ENCODE data around the gene CHAMP1.

The CHAMP1 gene, protein sequence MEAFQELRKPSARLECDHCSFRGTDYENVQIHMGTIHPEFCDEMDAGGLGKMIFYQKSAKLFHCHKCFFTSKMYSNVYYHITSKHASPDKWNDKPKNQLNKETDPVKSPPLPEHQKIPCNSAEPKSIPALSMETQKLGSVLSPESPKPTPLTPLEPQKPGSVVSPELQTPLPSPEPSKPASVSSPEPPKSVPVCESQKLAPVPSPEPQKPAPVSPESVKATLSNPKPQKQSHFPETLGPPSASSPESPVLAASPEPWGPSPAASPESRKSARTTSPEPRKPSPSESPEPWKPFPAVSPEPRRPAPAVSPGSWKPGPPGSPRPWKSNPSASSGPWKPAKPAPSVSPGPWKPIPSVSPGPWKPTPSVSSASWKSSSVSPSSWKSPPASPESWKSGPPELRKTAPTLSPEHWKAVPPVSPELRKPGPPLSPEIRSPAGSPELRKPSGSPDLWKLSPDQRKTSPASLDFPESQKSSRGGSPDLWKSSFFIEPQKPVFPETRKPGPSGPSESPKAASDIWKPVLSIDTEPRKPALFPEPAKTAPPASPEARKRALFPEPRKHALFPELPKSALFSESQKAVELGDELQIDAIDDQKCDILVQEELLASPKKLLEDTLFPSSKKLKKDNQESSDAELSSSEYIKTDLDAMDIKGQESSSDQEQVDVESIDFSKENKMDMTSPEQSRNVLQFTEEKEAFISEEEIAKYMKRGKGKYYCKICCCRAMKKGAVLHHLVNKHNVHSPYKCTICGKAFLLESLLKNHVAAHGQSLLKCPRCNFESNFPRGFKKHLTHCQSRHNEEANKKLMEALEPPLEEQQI

DNA sequence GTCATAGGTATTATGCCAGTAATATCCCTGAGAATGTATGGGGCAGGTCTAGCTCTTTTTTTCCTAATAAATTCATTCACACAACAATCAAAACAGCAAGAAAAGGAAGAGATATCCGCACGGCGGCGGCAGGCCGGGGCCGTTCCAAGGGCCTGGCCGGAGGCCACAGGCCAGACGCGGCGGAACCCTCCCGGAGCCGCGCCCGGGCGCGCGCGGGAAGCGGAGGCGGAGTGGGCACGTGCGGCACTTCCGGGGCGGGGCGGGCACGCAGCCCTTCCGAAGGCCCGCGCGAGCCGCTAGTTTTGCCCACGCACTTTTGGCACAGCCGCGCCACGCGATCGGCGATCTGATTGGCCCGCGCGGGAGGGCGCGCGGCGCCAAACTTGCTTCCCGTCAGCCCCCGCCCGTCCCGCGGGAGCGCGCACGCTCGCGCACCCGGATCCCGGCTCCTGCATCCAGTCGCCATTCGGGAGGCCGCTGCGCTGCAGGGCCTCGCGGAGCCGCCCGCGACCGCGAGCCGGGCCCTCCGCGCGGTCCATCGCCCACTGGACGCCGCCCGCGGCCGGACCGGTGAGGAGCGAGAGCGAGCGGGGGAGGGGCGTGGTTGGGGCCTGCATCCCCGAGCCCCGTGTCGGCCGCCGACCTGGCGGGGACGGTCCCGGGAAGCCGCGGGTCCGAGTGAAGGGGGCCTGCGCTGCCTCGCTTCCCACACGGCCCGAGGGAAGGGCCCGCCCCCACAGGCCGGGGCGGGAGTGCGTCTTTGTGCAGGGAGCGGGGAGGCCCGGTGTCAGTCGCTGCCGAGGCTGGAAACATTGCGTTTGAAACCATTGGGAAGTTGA, at the start of gene CHAMP1:
TSS of gene CHAMP1 (plus strand) at position 430 of the 839 bp plus-strand sequence. CDS start 9,340 bp downstream, outside the sequence.
- DNase-seq = peak; percentile 93 to 97

DNA sequence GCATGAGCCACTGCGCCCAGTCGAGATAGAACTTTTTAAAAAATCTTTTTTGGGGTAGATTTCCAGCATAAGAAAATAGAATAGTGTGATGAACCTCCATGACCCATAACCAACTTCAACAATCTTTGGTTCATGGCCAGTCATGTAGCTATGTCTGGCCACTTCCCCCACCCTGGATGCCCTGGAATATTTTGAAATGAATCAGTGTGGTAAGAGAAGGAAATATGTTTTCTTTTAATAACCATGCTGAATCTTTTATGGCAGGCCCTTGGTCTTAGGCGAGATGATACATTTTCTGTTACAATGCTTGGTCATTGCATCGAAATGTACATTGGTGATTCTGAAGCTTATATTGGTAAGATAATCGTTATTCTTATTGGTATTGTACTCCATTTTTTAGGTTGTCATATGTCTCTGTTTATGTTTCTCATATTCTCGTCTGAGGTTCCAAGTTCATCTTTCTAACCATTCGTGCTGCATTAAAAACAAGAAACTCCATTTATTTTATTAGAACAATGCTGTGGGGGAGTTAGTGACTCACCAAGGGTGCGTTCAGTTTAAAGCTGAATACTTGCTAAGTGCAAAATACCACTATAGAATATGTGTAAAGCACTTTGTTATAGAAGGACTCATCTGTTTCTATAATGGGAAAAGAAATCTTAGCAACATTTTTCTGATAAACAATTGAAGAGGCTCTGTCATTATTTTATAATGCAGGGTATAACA, 49.3 kb upstream of the CHAMP1 start:
- DNase-seq = no peak

DNA sequence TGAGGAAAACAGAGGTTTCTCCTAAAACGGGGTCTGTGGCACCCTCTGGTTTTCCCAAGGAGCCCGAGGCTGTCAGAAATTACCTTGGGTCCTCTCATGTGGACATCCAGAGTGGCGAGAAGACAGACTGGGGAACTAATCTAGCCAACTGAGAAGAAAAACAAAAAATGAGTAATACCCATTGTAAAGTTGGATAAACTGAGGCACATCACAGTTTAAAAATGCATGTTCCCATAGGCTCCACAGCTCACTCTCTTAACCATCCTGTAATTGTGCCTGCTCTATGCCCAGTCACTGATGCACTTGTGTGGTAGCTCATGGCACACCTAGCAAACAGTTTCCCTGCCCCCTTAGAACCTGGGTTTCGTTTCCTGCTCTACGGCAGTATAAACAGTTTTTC, 48.1 kb upstream of the CHAMP1 start:
- DNase-seq = no peak

DNA sequence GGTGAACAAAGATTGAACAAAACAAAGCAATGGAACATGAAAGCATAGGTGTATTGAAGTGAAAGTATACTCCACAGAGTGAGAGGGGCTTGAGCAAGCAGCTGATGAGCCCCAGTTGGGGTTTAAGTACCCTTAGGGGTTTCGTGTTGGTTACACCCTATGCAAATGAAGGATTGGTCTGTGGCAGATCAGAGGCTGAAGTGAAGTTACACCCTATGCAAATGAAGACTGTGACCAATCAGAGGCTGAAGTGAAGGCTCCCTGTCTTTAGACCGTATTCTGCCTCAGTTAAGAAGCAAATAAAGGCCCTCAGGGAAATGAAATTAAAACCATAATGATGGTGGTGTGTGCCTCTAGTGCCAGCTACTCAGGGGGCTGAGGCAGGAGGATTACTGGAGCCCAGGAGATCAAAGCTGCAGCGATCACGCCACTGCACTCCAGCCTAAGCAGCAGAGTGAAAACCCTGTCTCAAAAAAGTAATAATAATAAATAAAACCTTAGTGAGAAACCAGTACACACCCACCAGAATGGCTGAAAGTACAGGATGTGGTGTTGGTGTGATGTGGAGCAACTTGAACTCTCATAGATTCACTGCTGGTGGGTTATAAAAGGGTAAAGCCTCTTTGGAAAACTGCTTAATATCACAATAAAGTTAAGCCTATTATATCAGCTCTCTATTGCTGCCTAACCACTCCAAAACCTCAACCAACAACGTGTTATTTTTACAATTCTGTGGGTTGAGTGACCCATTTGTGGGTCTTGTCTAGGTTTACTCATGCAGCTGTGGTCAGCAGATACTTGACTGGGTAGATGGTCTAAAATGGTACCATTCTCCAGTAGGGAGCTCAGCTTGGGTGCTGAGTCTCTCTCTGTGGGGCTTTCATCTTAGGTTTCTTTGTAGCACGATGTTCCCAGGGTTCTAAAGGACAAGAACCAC, 45.7 kb upstream of the CHAMP1 start:
- no peak for DNase-seq

DNA sequence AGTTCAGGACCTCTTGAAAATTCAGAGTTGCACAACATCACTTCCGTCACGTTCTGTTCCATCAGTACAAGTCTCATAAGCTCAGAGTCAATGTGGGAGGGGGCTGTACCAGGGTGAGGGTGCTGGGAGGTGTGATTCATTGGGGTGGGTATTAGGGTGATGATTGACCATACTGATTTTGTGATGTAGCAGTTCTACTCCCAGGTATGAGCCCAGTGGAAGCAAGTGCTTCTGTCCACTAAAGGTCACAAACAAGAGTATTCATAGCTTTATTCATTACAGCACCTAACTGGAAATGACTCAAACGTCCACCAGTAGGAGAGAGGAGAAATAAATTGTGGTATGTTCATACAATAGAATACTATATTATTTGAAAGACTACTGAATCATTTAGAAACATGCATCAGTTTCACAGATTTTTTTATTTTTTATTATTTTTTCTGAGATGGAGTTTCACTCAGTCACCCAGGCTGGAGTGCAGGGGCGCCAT, 45.0 kb upstream of the CHAMP1 start:
- no peak for DNase-seq

DNA sequence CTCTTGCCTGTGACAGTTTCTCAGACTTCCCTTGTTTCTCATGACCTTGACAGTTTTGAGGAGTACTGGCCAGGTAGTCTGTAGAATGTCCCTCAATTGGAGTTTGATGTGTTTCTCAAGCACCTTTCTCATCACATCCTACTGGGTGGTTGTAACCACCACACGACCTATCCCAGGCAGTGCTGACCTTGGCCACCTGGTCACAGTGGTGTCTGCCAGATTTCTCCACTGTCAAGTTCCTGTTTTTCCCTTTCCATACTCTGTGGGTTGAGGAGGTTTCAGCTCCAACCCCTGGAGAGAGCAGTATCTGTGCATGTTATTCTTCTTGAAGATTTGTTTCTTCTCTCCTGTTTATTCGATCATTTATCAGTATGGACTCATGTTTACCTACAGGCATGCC, 41.3 kb upstream of the CHAMP1 start:
- no peak for DNase-seq

DNA sequence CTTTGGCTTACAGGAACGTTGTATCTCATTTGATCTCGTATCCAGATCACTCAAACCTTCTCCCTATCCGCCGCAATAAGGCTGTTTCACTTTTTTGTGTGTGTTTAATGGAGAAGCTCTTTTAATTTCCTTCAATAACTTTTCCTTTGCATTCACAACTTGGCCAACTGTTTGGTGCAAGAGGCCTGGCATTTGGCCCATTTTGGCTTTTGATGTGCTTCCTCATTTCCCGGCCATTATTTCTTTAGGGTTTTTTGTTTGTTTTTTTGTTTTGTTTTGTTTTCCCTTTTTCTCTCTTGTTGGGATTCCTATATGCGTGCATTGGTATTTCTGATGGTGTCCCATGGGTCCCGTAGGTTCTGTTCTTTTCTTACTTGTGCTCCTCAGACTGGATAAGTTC, 39.0 kb upstream of the CHAMP1 start:
- no peak for DNase-seq

DNA sequence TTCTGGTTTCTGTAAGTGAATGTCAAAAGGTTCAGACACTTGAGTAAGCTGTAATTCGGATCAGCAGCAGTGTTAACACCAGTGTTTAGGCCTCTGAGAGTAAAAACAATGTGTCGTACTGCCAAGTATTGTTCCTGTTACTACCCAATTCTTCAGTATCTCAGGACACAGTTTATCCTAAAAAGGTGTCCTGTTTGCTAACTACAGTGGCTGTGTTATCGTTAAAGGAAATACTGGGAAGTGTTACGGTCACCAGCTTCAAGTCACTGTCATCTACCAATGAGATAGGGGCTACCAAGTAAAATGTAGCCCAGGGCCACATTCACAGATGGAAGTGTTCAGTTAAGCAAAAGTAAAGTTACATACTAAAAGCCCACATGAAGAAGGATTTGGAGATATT, 35.2 kb upstream of the CHAMP1 start:
- DNase-seq = no peak

DNA sequence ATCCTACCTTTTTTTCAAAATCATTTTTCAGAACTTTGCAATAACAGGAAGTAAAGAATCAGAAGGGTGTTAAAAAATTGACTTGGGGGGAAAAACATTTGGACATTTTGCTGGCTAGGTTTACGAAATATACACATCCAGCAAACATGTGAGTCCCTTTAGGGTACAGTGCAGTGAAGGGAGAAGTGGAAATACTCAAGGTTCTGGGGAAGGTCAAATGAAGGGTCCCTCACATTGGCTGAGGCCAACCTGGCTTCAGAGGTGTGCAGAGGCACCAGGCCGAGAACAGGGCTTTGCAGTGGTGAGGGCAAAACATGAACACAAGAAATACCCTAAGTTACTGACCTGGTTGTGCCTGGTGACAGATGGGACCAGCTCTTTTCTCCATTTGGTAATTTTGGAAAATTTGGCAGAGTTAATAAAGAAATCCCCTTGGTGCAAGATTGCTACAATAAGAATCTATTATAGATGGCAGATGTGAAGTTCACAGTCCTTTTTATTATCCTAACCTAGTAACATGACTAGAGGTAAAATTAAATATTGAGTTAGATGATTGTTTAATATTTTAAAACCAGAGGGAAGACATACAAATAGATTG, 34.4 kb upstream of the CHAMP1 start:
- no peak for DNase-seq

DNA sequence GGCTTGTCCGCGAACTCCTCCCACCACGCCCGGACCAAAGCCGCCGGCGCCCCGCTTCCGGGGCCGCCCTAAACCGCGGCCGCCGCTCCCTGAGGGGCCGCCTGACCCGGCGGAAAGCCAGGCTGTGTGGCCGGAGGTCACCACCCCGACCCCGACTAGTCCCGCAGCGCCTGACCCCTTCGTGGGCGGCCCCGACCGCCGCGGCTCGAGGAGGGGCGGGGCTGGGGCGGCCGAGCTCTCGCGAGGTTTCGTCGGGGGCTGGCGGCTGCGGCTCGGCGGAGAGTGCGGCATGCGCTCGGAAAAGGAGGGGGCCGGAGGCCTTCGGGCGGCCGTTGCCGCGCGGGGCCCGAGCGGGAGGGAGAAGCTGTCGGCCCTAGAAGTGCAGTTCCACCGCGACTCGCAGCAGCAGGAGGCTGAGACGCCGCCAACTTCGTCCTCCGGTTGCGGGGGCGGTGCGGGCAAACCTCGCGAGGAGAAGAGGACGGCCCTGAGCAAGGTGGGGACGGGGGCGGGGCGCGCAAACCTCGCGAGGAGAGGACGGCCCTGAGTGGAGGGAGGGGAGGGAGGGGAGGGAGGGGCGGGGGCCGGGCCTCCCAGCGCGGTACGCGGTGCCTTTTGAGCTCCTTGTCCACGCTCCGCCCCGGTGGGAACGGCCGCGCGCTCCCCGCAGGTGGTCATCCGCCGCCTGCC, 32.8 kb upstream of the CHAMP1 start, which contains the start of gene UPF3A:
TSS of gene UPF3A (plus strand) at position 251 of the 690 bp plus-strand sequence. CDS start at position 290, 39 bp downstream.
- peak; percentile 89 to 91 for DNase-seq

DNA sequence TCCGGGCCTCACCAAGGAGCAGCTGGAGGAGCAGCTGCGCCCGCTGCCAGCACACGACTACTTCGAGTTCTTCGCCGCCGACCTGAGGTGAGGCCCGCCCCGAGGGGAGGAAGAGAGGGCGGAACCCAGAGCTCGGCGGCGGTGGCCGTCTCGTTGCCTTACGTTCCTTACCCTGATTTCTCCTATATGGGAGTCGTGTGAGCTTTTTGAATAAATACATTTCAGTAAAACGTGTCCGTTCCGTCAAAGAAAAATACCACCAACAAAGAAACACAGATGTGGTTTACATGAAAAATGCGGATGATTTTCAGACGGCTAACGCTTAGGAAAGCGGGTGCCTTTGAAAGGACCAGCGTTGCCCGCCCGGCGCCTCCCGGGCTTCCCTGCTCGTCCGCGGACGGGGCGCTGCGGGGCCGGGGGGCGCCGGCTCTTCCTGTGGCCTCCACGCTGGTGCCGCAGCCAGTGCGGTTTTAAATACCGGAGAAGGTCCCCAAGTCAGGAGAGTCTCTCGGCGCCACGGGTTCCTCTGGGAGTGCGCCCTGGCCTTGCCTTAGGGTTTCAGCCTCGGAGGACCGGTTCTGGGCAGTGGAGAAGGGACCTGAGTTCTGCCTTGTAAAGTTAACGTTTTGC, 32.1 kb upstream of the CHAMP1 start:
- peak; percentile 43 to 72 for DNase-seq

DNA sequence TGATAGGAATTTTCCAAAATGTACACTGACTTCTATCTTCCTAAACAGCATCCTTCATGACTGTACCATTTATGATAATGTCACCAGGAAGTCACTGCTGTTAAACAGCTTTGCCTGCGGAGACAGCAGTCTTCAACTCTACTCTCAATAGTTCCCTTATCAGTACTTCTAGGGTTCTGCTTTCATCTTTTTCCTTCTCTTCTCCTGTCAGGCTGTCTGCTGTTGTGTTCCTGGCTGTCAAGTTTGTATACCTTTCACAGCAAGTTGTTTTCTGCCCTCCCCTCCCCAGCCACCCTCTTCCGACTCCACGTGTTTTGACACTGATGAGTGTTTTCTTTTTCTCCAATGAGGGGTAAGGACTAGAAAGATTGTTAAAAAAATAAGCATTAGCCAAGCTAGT, 30.7 kb upstream of the CHAMP1 start:
- DNase-seq = no peak

DNA sequence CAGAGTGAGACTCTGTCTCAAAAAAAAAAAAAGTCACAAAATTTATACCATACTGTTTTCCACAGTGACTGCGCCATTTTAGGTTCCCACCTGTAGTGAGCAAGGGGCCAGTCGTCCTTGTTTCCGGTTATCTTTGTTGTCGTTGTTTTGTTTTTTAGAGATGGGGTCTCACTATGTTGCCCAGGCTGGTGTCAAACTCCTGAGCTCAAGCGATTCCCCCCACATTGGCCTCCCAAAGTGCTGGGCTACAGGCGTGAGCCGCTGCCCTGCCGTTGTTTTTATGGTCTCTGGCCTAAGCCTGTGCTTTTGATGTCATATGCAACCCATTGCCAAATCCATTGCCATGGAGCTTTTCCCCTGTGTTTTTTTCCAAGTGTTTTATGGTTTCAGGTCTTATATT, 29.6 kb upstream of the CHAMP1 start:
- DNase-seq = no peak

DNA sequence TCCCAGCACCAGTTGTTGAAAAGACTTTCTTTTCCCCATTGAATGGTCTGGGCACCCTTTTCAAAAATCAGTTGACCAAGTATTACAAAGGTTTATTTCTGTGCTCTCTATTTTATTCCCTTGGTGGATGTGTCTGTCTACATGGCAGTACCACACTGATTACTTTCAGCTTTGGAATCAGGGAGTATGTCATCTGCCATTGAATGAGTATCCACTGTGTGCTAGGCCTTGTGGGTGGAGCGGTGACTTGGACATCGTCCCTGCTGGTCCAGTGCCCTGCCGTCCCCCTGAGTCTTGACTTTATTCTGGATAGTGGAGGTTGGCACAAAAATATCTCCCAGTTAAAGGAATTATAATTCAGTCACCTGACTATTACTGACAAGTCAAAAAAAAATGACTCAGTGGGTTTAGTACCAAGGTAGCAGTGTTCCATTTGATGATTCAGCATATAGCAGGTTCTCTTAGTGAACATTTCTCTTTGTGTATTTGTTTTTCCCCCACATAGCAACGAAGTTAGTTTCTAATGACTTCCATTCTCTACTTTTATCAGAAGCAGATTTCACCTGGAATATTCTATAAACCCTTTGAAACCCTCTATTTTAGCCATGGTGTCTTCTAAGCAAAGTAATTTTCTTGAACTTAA, 29.0 kb upstream of the CHAMP1 start:
- DNase-seq = no peak

DNA sequence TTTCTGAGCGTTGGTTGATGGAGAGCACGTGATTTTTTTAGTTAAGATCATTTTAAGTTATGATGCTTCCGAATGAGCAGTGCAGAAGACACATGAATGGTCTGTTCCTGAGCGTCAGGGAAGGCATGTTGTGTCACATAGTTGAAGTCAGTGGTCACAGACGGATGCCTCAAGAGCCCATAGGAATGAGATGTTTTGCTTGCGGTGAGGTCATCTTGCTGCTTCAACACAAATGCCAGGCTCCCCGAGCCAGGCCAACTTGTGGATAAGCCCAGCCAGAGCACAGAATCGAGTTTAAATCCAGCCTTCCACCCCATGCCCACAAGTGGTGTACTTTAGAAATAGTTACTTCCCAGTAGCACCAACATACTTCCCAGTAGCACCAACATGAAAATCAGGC, 27.5 kb upstream of the CHAMP1 start:
- no peak for DNase-seq

DNA sequence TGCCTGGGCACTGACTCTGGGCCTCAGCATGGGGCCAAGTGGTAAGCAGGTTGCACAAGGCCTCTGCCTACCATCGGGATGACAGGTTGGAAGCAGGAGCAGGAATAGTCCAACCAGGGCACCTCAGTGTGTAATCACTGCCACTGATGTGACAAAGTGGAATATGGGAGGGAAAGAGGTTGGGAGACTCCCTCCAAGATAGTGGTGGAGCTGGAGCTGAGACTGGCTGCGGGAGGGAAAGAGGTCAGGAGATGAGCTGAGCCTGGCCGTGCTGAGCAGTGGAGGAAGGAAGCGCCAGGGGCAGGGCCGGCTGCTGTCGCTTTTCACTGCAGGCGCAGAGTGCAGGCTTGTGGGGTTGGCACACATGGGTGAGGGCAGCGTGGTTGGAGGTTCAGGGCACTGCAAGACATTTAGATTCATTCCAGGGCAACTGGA, 26.1 kb upstream of the CHAMP1 start:
- no peak for DNase-seq

DNA sequence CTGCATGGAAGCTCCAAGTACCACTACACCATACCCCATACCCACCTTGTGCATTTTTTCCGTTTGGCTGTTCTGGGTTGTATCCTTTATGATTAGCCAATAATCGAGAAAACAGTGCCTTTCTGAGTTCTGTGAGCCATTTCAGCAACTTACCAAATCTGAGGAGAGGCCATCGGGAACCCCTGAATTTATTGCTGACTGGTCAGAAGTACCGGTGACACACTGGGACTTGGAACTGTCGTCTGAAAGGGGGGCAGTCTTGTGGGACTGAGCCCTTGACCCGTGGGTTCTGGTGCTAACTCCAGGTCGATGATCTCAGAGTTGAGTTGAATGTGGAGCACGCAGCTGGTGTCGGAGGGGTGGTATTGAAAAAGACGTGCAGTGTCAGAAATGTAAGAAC, 17.9 kb upstream of the CHAMP1 start:
- no peak for DNase-seq

DNA sequence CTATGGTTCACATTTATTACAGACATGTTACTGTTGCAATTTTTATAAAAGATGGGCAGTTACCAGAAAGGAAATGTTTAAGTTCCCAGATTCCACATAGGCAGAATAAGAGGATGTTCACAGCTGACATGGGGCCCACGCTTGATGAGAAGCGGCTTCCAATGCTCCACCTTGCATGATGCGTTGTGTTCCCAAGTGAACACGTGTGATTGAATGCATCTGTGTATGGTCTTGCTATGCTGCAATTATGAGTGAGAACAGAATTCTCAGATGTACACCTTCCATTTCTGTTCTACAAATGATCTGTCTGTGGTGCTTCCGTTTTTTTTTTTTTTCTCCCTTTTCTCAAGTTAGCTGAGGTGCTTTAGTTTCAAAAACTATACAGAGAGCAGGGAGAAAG, 17.4 kb upstream of the CHAMP1 start:
- DNase-seq = no peak

DNA sequence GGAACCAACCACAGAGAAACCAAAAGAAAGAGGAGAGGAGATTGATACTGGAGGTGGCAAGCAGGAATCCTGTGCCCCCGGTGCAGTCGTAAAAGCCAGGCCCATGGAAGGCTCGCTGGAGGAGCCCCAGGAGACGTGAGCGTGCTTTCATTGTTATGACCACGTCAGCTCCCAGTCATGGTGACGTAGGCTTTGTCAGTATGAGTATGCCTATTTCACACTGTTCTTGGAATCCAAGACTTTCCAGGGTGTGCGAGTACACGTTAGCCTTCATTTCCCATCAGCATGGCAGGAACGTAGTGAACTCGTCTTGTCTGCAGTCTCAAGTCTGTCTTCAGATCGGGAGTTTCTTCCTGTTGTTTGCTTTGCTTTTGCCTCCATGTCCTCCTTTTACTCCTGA, 15.4 kb upstream of the CHAMP1 start:
- DNase-seq = no peak
